B cell (primary cell): ENCODE results near the gene CSMD2. TPM values are rescaled to one million over a fixed set of nuclear protein-coding genes. Genes with fewer than 3 reads are reported as not detected.

ENCODE experiments used
- ATAC-seq: fragments of 200-7000 bp; cut with Tn5 transposase; one replicate; pipeline ENCODE4 v1.10.0; 2021; ENCODE audit warnings: low read depth, mild to moderate bottlenecking, moderate number of reproducible peaks, moderate library complexity
- CTCF ChIA-PET: fragments of 350-600 bp; sonication (Branson Sonifier 250); formaldehyde crosslinking; loops from one replicate; lab custom pipeline; 2021; ENCODE audit warnings: antibody characterized with exemption, inconsistent platforms; lab: Charles Lee
- POLR2A ChIA-PET: fragments of 350-600 bp; sonication (Branson Sonifier 250); formaldehyde crosslinking; loops from one replicate; lab custom pipeline; 2021; ENCODE audit warnings: antibody characterized with exemption; lab: Charles Lee
- DNase-seq: peaks from one replicate; pipeline ENCODE4 v3.0.0; 2013
- H2AFZ ChIP-seq: 2 replicates; pipeline ENCODE4 v1.6.1; 2012; ENCODE audit warnings: mild to moderate bottlenecking, low read depth, low read length; ENCODE audit not compliant: insufficient read depth, poor library complexity, severe bottlenecking
- H3K27ac ChIP-seq, 2 donors: 1 replicate in 1 of 2; 2 replicates in 1 of 2; pipeline ENCODE4 v1.5.1; 2012 to 2013; ENCODE audit warnings: low read length in 2 of 2, mild to moderate bottlenecking in 2 of 2, moderate library complexity in 1 of 2
- H3K27me3 ChIP-seq, 4 experiments: fragments of 200-600 bp in 1 of 4; sonication (generic) in 1 of 4; replicated peaks in 1 of 4; 1 replicate in 2 of 4; 2 replicates in 2 of 4; pipeline versions ENCODE4 v1.6.1 to v1.7.0; 2013 to 2016; ENCODE audit warnings: low read length in 3 of 4, mild to moderate bottlenecking in 2 of 4, mixed read lengths in 1 of 4, moderate library complexity in 1 of 4; ENCODE audit not compliant: insufficient read depth in 4 of 4, control insufficient read depth in 3 of 4; ENCODE audit errors: control extremely low read depth in 1 of 4
- H3K36me3 ChIP-seq, 2 experiments: replicated peaks in 1 of 2; 1 replicate in 1 of 2; 2 replicates in 1 of 2; pipeline versions ENCODE4 v1.6.1 to v1.7.1; 2013; ENCODE audit warnings: low read length in 1 of 2; ENCODE audit not compliant: insufficient read depth in 2 of 2, control insufficient read depth in 1 of 2; ENCODE audit errors: control extremely low read depth in 1 of 2, extremely low read depth in 1 of 2
- H3K4me1 ChIP-seq, 2 donors: fragments of 200-600 bp in 1 of 2; sonication (generic) in 1 of 2; 1 replicate in 1 of 2; 2 replicates in 1 of 2; pipeline versions ENCODE4 v1.5.1 to v1.6.1; 2013 to 2017; ENCODE audit warnings: low read length in 2 of 2; ENCODE audit not compliant: control insufficient read depth in 2 of 2, insufficient read depth in 2 of 2
- H3K4me2 ChIP-seq: replicated peaks from 2 replicates; pipeline ENCODE3; 2012; ENCODE audit warnings: mild to moderate bottlenecking, low read depth, low read length; ENCODE audit not compliant: poor library complexity, severe bottlenecking
- H3K4me3 ChIP-seq, 5 experiments: fragments of 200-600 bp in 1 of 5; sonication (generic) in 1 of 5; 1 replicate in 3 of 5; 2 replicates in 2 of 5; pipeline versions ENCODE4 v1.5.1 to v1.7.0; 2011 to 2016; ENCODE audit warnings: low read length in 4 of 5, mild to moderate bottlenecking in 4 of 5, low read depth in 2 of 5, control low read depth in 1 of 5, moderate library complexity in 1 of 5; ENCODE audit not compliant: insufficient read depth in 1 of 5; ENCODE audit errors: control extremely low read depth in 1 of 5, extremely low read depth in 1 of 5
- H3K79me2 ChIP-seq: fragments of 200-600 bp; sonication (generic); one replicate; pipeline ENCODE4 v1.6.0; 2016; ENCODE audit warnings: low read length; ENCODE audit not compliant: control insufficient read depth, insufficient read depth
- H3K9ac ChIP-seq: fragments of 200-600 bp; sonication (generic); 2 replicates; pipeline ENCODE4 v1.6.1; 2017; ENCODE audit warnings: mild to moderate bottlenecking, low read length, moderate library complexity
- H3K9me3 ChIP-seq, 3 donors: one replicate each; pipeline versions ENCODE4 v1.6.1 to v1.7.1; 2013; ENCODE audit warnings: low read length in 2 of 3; ENCODE audit not compliant: control insufficient read depth in 2 of 3, insufficient read depth in 1 of 3; ENCODE audit errors: control extremely low read depth in 1 of 3
- H4K20me1 ChIP-seq: 2 replicates; pipeline ENCODE4 v1.6.0; 2012; ENCODE audit warnings: mild to moderate bottlenecking, low read length; ENCODE audit not compliant: insufficient read depth, control insufficient read depth, poor library complexity, severe bottlenecking
- H3K27ac Mint-ChIP-seq: one replicate; pipeline ENCODE4 v1.8.0; 2021; ENCODE audit warnings: mixed read lengths
- H3K27me3 Mint-ChIP-seq: one replicate; pipeline ENCODE4 v1.8.0; 2021; ENCODE audit warnings: mixed read lengths
- H3K4me1 Mint-ChIP-seq: one replicate; pipeline ENCODE4 v1.8.0; 2021; ENCODE audit warnings: mixed read lengths
- H3K4me3 Mint-ChIP-seq: one replicate; pipeline ENCODE4 v1.8.0; 2021; ENCODE audit warnings: mixed read lengths
- H3K9me3 Mint-ChIP-seq: one replicate; pipeline ENCODE4 v1.8.0; 2022; ENCODE audit warnings: mixed read lengths; ENCODE audit not compliant: insufficient read depth
- CTCF ChIP-seq: fragments of 200-600 bp; IDR thresholded peaks from one replicate; pipeline ENCODE4 v1.8.0; 2022; ENCODE audit warnings: antibody characterized with exemption, mild to moderate bottlenecking
- EZH2 ChIP-seq: IDR thresholded peaks from 2 replicates; pipeline ENCODE4 v1.6.1; 2012; ENCODE audit warnings: borderline replicate concordance, low read depth, mild to moderate bottlenecking, moderate library complexity, low read length; ENCODE audit not compliant: insufficient read depth, poor library complexity, severe bottlenecking
- WGBS: methylation state at CpG from one replicate; pipeline ENCODE4 v1.1.5; 2013; ENCODE audit warnings: missing lambda C conversion rate; ENCODE audit not compliant: insufficient coverage; 5-methylcytosine and 5-hydroxymethylcytosine counted together
- intact Hi-C: fragments of 100-400 bp; cut with micrococcal nuclease; formaldehyde crosslinking; loops from one replicate; pipeline ENCODE4 v1.10.0; 2022
- polyA plus RNA-seq: library from polyadenylated mRNA; depleted of rRNA; stranded (reverse); fragments of >200 nt; gene quantifications from 2 replicates; pipeline ENCODE4 v1.2.3, GENCODE V29; 2012
- total RNA-seq, 2 donors: library from RNA; stranded (reverse); fragments of 120-200 nt in 1 of 2; gene quantifications; 1 replicate in 1 of 2; 2 replicates in 1 of 2; pipeline versions ENCODE4 v1.2.3 to v1.2.4, GENCODE V29; 2013 to 2022

CSMD2 gene
- total and polyA plus RNA-seq, 2 donors (not counting 1 experiment from before 2014, with no cell fraction given) = not detected

GRCh38 chr1:34192621-34193020 is 27.6 kb upstream of the CSMD2 start:
- ChIA-PET CTCF (no interaction called here), POLR2A (no interaction called here)
- Histone ChIP-seq H3K36me3 (no peaks in the 10 kb centered on the region), H3K4me1 (no peaks in the 10 kb centered on the region), H3K4me3 (no peak overlapping the region), H3K4me2 (no peak overlapping the region), H3K27me3 (peaks cover 0 to 2% (median 0%) of the 10 kb centered on the region in 4 experiments), H2AFZ (no peak overlapping the region), H3K9ac (no peak overlapping the region), H3K27ac (no peak overlapping the region), H3K79me2 (no peaks in the 10 kb centered on the region), H4K20me1 (no peaks in the 10 kb centered on the region), H3K9me3 (peaks cover 0 to 5% (median 0%) of the 10 kb centered on the region in 3 donors)
- no peak overlapping the region for H3K4me3 Mint-ChIP-seq
- H3K27me3 Mint-ChIP-seq = peaks cover 16% of the 10 kb centered on the region
- no peak for DNase-seq
- no peak overlapping the region for H3K27ac Mint-ChIP-seq
- H3K9me3 Mint-ChIP-seq = no peaks in the 10 kb centered on the region
- WGBS = 64% methylated on average over 3 of the region's 3 CpGs
- ATAC-seq = no peak
- no peak for TF ChIP-seq EZH2
- no peak for TF ChIP-seq CTCF
- intact Hi-C loops = no loop called here
- no peaks in the 10 kb centered on the region for H3K4me1 Mint-ChIP-seq

- H3K9me3 Mint-ChIP-seq = no peaks in the 10 kb centered on the region
Observed at GRCh38 chr1:34190692-34191091, 25.7 kb upstream of the CSMD2 start.

More at GRCh38 chr1:34190692-34191091, 25.7 kb upstream of the CSMD2 start:
- Mint-ChIP-seq H3K4me3 (no peak overlapping the region), H3K27ac (no peak overlapping the region), H3K4me1 (no peaks in the 10 kb centered on the region), H3K27me3 (peaks cover 33% of the 10 kb centered on the region)
- Histone ChIP-seq H3K79me2 (no peaks in the 10 kb centered on the region), H3K27me3 (peaks cover 0 to 2% (median 0%) of the 10 kb centered on the region in 4 experiments), H2AFZ (no peak overlapping the region), H3K36me3 (no peaks in the 10 kb centered on the region), H3K4me2 (no peak overlapping the region), H3K27ac (no peak overlapping the region), H3K9me3 (peaks cover 0 to 5% (median 0%) of the 10 kb centered on the region in 3 donors), H4K20me1 (no peaks in the 10 kb centered on the region), H3K9ac (no peak overlapping the region), H3K4me1 (no peaks in the 10 kb centered on the region), H3K4me3 (no peak overlapping the region)
- WGBS = 71% methylated on average over 1 of the region's 2 CpGs
- intact Hi-C loops = no loop called here
- TF ChIP-seq EZH2 (no peak), CTCF (no peak)
- ChIA-PET POLR2A (no interaction called here), CTCF (no interaction called here)
- ATAC-seq = no peak
- DNase-seq = no peak
